Fibroblast of villous mesenchyme (primary cell): ENCODE measurements around the gene LRRC71. TPM values are rescaled to one million over a fixed set of nuclear protein-coding genes. Genes with fewer than 3 reads are reported as not detected.
A peak's percentile ranks its signal among the peaks of the same experiment; 100 is the strongest.

Experiments used
- DNase-seq: peaks from one replicate; pipeline ENCODE4 v3.0.0-alpha.2; 2010; ENCODE audit warnings: low read depth
- H3K4me3 ChIP-seq: 2 replicates; pipeline ENCODE4 v1.5.1; 2011; ENCODE audit warnings: low read depth, mild to moderate bottlenecking, low read length
- total RNA-seq: library from RNA; depleted of rRNA; stranded (reverse); fragments of >200 nt; gene quantifications from 2 replicates; pipeline ENCODE4 v1.2.3, GENCODE V29; 2012
- TF ChIP-seq, protein P1 (sequence below): IDR thresholded peaks from 2 replicates; pipeline ENCODE4 v1.5.1; 2012; ENCODE audit warnings: low read depth, mild to moderate bottlenecking, low read length; ENCODE audit not compliant: insufficient read depth

The LRRC71 gene
- total RNA-seq, 1 donor, result not detected

DNA sequence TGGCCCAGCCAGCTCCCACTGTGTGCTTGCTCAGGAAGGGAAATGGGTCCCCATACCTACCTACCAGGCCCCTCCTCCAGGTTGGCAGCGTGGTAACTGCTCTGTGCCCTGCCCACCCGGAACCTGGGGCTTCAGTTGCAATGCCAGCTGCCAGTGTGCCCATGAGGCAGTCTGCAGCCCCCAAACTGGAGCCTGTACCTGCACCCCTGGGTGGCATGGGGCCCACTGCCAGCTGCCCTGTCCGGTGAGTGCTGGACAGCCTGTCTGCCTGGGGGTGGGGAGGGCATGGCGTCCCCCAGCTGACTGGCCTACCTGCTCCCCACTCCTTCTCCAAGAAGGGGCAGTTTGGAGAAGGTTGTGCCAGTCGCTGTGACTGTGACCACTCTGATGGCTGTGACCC, 10.8 kb upstream of the LRRC71 start:
- no peak for DNase-seq
- no peak overlapping the region for H3K4me3 ChIP-seq
- TF ChIP-seq, protein P1, sequence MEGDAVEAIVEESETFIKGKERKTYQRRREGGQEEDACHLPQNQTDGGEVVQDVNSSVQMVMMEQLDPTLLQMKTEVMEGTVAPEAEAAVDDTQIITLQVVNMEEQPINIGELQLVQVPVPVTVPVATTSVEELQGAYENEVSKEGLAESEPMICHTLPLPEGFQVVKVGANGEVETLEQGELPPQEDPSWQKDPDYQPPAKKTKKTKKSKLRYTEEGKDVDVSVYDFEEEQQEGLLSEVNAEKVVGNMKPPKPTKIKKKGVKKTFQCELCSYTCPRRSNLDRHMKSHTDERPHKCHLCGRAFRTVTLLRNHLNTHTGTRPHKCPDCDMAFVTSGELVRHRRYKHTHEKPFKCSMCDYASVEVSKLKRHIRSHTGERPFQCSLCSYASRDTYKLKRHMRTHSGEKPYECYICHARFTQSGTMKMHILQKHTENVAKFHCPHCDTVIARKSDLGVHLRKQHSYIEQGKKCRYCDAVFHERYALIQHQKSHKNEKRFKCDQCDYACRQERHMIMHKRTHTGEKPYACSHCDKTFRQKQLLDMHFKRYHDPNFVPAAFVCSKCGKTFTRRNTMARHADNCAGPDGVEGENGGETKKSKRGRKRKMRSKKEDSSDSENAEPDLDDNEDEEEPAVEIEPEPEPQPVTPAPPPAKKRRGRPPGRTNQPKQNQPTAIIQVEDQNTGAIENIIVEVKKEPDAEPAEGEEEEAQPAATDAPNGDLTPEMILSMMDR, result no peak

DNA sequence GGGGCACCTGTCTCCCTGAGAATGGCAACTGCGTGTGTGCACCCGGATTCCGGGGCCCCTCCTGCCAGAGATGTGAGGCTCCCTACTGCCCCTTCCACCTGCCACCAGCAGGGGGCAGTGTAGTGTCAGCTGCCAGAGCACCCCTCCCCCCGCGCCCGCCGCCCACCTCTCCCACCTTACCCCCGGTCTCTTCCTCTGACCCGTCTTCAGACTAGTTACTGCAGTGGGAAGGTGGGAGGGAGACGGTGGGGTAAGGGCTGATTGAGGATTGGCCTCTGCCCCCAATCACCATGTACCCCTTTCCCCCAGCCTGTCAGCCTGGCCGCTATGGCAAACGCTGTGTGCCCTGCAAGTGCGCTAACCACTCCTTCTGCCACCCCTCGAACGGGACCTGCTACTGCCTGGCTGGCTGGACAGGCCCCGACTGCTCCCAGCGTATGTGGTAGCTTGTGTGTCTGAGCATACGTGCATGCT, 10.1 kb upstream of the LRRC71 start:
- no peak overlapping the region for H3K4me3 ChIP-seq
- TF ChIP-seq, protein P1, result peak; percentile 70
- DNase-seq, result no peak

DNA sequence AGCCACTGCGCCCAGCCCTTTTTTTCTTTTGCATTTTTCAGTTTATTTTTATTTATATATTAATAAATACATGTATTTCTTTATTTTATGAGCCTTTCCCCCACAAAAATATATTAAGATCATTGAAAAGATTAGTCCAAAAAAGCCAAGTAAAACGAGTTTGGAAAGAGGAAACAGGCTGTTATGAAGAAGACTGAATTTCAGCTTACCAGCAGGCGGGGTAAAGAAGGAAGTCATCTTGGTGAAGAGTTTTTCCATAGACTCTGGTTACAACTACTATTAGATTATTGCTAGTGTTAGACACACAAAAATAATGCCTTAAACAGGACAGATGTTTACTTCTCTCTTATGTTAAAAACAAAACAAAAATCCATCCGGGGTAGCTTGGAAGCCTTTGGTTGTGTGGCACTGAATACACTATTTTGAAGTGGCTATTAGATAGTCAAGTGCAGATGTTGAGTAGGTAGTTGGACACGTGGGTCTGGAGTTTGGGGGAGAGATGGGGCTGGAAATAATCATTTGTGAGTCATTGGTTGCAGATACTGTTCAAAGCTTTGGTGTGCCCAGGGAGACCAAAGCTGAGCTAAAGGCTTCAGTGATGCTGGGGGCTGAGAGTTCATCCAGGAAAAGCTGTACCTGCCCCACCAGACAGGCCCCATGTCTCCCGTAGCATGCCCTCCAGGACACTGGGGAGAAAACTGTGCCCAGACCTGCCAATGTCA, 8.7 kb upstream of the LRRC71 start:
- no peak for DNase-seq

DNA sequence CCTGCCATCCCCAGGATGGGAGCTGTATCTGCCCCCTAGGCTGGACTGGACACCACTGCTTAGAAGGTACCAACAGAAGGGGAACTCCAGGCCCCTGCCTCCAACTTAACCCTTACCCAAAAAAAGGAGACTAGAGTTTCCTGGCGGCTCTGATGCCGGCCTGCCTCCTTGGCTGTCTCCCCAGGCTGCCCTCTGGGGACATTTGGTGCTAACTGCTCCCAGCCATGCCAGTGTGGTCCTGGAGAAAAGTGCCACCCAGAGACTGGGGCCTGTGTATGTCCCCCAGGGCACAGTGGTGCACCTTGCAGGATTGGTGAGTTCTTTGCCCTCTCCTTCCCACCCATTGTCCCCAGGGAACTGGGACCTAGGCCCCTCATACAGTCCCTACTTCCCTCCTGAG, 8.1 kb upstream of the LRRC71 start:
- H3K4me3 ChIP-seq, result no peak overlapping the region
- TF ChIP-seq, protein P1, result no peak
- no peak for DNase-seq

More for the DNA sequence above, 8.7 kb upstream of the LRRC71 start:
- no peak overlapping the region for H3K4me3 ChIP-seq
- TF ChIP-seq, protein P1, result no peak

DNA sequence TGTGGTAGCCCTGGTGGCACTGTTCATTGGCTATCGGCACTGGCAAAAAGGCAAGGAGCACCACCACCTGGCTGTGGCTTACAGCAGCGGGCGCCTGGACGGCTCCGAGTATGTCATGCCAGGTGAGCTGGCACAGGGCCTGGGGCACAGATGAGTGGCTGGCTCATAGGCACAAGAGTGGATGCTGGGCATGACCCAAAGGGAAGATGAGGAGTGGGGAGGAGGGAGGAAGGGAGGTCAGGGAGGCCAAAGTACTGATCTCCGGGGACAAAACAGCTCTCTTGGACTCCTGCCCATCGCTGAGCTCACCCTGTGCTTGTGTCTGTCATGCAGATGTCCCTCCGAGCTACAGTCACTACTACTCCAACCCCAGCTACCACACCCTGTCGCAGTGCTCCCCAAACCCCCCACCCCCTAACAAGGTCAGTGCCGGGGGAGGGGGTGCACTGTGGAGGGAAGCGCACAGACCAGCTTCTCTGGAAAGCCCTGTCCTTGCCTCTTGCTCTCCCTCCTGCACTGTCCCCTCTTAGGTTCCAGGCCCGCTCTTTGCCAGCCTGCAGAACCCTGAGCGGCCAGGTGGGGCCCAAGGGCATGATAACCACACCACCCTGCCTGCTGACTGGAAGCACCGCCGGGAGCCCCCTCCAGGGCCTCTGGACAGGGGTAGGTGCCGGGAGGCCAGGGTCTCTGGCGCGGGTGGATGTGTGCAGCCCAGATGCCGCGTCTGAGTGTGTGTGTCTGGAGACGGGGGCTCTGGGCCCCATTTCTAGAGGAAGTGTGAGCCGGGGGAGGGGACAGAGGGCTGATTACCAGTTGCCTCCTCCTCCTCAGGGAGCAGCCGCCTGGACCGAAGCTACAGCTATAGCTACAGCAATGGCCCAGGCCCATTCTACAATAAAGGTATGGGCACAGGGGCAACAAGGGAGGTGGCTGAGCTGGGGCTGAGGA, 7.3 kb upstream of the LRRC71 start:
- DNase-seq, result no peak
- no peak overlapping the region for H3K4me3 ChIP-seq
- TF ChIP-seq, protein P1, result no peak

DNA sequence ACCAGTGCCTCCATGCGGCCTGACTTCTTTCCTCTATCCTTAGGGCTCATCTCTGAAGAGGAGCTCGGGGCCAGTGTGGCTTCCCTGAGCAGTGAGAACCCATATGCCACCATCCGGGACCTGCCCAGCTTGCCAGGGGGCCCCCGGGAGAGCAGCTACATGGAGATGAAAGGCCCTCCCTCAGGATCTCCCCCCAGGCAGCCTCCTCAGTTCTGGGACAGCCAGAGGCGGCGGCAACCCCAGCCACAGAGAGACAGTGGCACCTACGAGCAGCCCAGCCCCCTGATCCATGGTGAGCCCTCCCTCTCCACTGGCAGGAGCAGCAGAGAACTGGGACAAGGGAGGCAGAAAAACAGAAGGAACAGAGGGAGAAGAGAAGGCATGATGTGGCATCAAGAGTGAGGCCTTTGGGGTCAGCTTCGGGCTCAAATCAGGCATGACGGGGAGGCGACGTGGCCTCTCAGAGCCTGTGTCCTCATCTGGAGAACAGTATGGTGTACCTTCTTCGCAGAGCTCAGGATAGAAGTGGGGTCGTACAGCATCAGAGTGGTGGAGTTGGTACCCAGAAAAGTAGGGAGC, 6.5 kb upstream of the LRRC71 start:
- H3K4me3 ChIP-seq, result no peak overlapping the region
- TF ChIP-seq, protein P1, result no peak
- DNase-seq, result no peak
